Neural progenitor cell (in vitro differentiated cells): ENCODE data around the gene TRAPPC2.

Source experiments
- CTCF ChIP-seq: fragments of 200-600 bp; sonication (generic); IDR thresholded peaks from 2 replicates; pipeline ENCODE4 v1.5.1; 2017; ENCODE audit warnings: antibody characterized with exemption, mild to moderate bottlenecking
- EZH2 ChIP-seq: fragments of 200-600 bp; sonication (generic); IDR thresholded peaks from 2 replicates; pipeline ENCODE4 v1.6.1; 2017; ENCODE audit warnings: antibody characterized with exemption, mild to moderate bottlenecking, moderate library complexity

GRCh38 chrX:13676885-13677284 lies 57.5 kb downstream of the TRAPPC2 start:
- TF ChIP-seq CTCF (no peak), EZH2 (no peak)
